Astrocyte (in vitro differentiated cells and primary cell): ENCODE results near the gene FLNC.

ENCODE experiments used
- EZH2 ChIP-seq: IDR thresholded peaks from 2 replicates; pipeline ENCODE4 v1.6.1; 2012; ENCODE audit warnings: mild to moderate bottlenecking, low read length, inconsistent platforms; ENCODE audit not compliant: insufficient read depth
- TF ChIP-seq, protein P1 (sequence below): IDR thresholded peaks from 2 replicates; pipeline ENCODE4 v1.5.1; 2011; ENCODE audit warnings: low read depth, mild to moderate bottlenecking, inconsistent platforms, low read length, moderate library complexity; ENCODE audit not compliant: insufficient read depth

DNA sequence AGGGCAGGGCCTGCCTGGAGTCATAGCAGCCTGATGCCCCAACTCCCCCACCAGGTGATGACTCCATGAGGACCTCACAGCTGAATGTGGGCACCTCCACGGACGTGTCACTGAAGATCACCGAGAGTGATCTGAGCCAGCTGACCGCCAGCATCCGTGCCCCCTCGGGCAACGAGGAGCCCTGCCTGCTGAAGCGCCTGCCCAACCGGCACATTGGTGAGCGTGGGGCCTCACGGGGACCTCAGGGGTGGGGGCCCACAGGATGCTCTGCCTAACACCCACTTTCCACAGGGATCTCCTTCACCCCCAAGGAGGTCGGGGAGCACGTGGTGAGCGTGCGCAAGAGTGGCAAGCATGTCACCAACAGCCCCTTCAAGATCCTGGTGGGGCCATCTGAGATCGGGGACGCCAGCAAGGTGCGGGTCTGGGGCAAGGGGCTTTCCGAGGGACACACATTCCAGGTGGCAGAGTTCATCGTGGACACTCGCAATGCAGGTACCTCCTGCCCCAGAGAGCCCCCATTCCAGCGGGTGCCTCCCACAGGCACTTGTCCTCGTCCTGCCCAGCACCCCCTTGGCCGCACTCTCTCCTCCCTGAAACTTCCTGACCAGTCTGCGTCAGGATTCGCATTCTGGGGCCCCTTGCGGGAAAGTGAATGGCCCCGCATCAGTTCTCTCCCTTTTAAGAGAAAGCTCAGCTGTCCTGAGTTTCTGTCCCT lies 22.5 kb downstream of the FLNC start:
- TF ChIP-seq, protein P1, sequence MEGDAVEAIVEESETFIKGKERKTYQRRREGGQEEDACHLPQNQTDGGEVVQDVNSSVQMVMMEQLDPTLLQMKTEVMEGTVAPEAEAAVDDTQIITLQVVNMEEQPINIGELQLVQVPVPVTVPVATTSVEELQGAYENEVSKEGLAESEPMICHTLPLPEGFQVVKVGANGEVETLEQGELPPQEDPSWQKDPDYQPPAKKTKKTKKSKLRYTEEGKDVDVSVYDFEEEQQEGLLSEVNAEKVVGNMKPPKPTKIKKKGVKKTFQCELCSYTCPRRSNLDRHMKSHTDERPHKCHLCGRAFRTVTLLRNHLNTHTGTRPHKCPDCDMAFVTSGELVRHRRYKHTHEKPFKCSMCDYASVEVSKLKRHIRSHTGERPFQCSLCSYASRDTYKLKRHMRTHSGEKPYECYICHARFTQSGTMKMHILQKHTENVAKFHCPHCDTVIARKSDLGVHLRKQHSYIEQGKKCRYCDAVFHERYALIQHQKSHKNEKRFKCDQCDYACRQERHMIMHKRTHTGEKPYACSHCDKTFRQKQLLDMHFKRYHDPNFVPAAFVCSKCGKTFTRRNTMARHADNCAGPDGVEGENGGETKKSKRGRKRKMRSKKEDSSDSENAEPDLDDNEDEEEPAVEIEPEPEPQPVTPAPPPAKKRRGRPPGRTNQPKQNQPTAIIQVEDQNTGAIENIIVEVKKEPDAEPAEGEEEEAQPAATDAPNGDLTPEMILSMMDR: no peak
- TF ChIP-seq EZH2: no peak
